Endothelial cell of umbilical vein (primary cell): Measurements from ENCODE around the gene DNAJC16. TPM values are rescaled to one million over a fixed set of nuclear protein-coding genes. Genes with fewer than 3 reads are reported as not detected.

Experiments
- BruUV-seq: library from RNA; stranded (reverse); fragments of 400-500 nt; replicated peaks from 2 replicates; lab custom pipeline; 2021; lab: Mats Ljungman, UMichigan
- CTCF ChIA-PET: fragments of 300-600, 350-600 bp; sonication (Branson Sonifier 250); formaldehyde crosslinking; loops from one replicate; lab custom pipeline; 2021; ENCODE audit warnings: antibody characterized with exemption, inconsistent platforms; lab: Charles Lee
- POLR2A ChIA-PET: fragments of 300-600, 350-600 bp; sonication (Branson Sonifier 250); formaldehyde crosslinking; loops from one replicate; lab custom pipeline; 2021; ENCODE audit warnings: antibody characterized with exemption, inconsistent platforms; lab: Charles Lee
- DNase-seq: peaks from one replicate; pipeline ENCODE4 v3.0.0-alpha.2; 2011; ENCODE audit warnings: low read depth, low spot score
- FAIRE-seq: peaks from 2 replicates; lab custom pipeline; 2011; peaks lifted over from hg19 to GRCh38; lab: Jason Lieb, UNC
- H2AFZ ChIP-seq: 2 replicates; pipeline ENCODE4 v1.6.0; 2012; ENCODE audit warnings: low read depth, low read length, control low read depth, inconsistent platforms
- H3K27ac ChIP-seq: 2 replicates; pipeline ENCODE4 v1.5.1; 2011; ENCODE audit warnings: low read depth, mild to moderate bottlenecking, control low read depth, low read length, moderate library complexity; ENCODE audit not compliant: insufficient read depth
- H3K27me3 ChIP-seq, 2 experiments: 2 replicates each; pipeline versions ENCODE4 v1.6.0 to v1.6.1; 2011; ENCODE audit warnings: low read length in 2 of 2, mixed read lengths in 1 of 2; ENCODE audit not compliant: control insufficient read depth in 2 of 2, insufficient read depth in 2 of 2
- H3K36me3 ChIP-seq, 2 experiments: 2 replicates in 1 of 2; 3 replicates in 1 of 2; pipeline ENCODE4 v1.5.1; 2011; ENCODE audit warnings: low read length in 2 of 2, mild to moderate bottlenecking in 1 of 2, moderate library complexity in 1 of 2; ENCODE audit not compliant: control insufficient read depth in 2 of 2, insufficient read depth in 2 of 2; ENCODE audit errors: extremely low read depth in 1 of 2
- H3K4me1 ChIP-seq: 3 replicates; pipeline ENCODE4 v1.5.1; 2011; ENCODE audit warnings: mild to moderate bottlenecking, low read length; ENCODE audit not compliant: control insufficient read depth, insufficient read depth; ENCODE audit errors: extremely low read depth
- H3K4me2 ChIP-seq: 2 replicates; pipeline ENCODE4 v1.6.1; 2011; ENCODE audit warnings: low read length, control low read depth, mixed read lengths; ENCODE audit not compliant: insufficient read depth
- H3K4me3 ChIP-seq, 3 experiments: fragments of 200-600 bp in 1 of 3; sonication (generic), shearing (Covaris generic) in 1 of 3; replicated peaks in 1 of 3; 2 replicates each; pipeline ENCODE4 v1.5.1; 2011 to 2016; ENCODE audit warnings: control low read depth in 3 of 3, low read length in 3 of 3, mild to moderate bottlenecking in 2 of 3, inconsistent platforms in 1 of 3, low read depth in 1 of 3, moderate library complexity in 1 of 3; ENCODE audit not compliant: insufficient read depth in 1 of 3
- H3K79me2 ChIP-seq: 2 replicates; pipeline ENCODE4 v1.6.0; 2012; ENCODE audit warnings: low read length, inconsistent platforms; ENCODE audit not compliant: control insufficient read depth, insufficient read depth
- H3K9ac ChIP-seq: replicated peaks from 2 replicates; pipeline ENCODE3; 2011; ENCODE audit warnings: low read length, control low read depth; ENCODE audit not compliant: insufficient read depth; ENCODE audit errors: extremely low read depth
- H3K9me1 ChIP-seq: replicated peaks from 3 replicates; pipeline ENCODE4 v1.6.0; 2011; ENCODE audit warnings: mild to moderate bottlenecking, low read length; ENCODE audit not compliant: control insufficient read depth, insufficient read depth; ENCODE audit errors: extremely low read depth
- H3K9me3 ChIP-seq: replicated peaks from 2 replicates; pipeline ENCODE4 v1.5.1; 2012; ENCODE audit warnings: low read length, inconsistent platforms; ENCODE audit not compliant: control insufficient read depth, insufficient read depth
- H4K20me1 ChIP-seq: replicated peaks from 2 replicates; pipeline ENCODE3; 2011; ENCODE audit warnings: mild to moderate bottlenecking, low read length; ENCODE audit not compliant: control insufficient read depth, insufficient read depth; ENCODE audit errors: extremely low read depth
- CTCF ChIP-seq, 2 donors: IDR thresholded peaks; 1 replicate in 1 of 2; 2 replicates in 1 of 2; pipeline ENCODE4 v1.5.1; 2011; ENCODE audit warnings: low read length in 2 of 2, mild to moderate bottlenecking in 2 of 2, moderate library complexity in 2 of 2, control low read depth in 1 of 2, inconsistent platforms in 1 of 2, low read depth in 1 of 2; ENCODE audit not compliant: insufficient read depth in 1 of 2; ENCODE audit errors: extremely low read depth in 1 of 2
- EZH2 ChIP-seq: IDR thresholded peaks from 2 replicates; pipeline ENCODE4 v1.6.1; 2012; ENCODE audit warnings: borderline replicate concordance, low read depth, mild to moderate bottlenecking, moderate library complexity, low read length, inconsistent platforms; ENCODE audit not compliant: severe bottlenecking
- FOS ChIP-seq: IDR thresholded peaks from 2 replicates; pipeline ENCODE4 v1.6.1; 2011; ENCODE audit warnings: mild to moderate bottlenecking, low read length, moderate library complexity, borderline replicate concordance; ENCODE audit not compliant: insufficient read depth
- GATA2 ChIP-seq: IDR thresholded peaks from 2 replicates; pipeline ENCODE4 v1.7.0; 2011; ENCODE audit warnings: low read depth, mild to moderate bottlenecking, moderate library complexity, mixed read lengths, low read length; ENCODE audit not compliant: insufficient read length, insufficient read depth
- JUN ChIP-seq: IDR thresholded peaks from 2 replicates; pipeline ENCODE4 v1.6.1; 2011; ENCODE audit warnings: borderline replicate concordance, low read depth; ENCODE audit not compliant: insufficient read length, insufficient read depth
- MAX ChIP-seq: IDR thresholded peaks from 2 replicates; pipeline ENCODE4 v1.6.1; 2011; ENCODE audit not compliant: insufficient read depth, insufficient read length
- MYC ChIP-seq: IDR thresholded peaks from one replicate; pipeline ENCODE4 v1.6.1; 2011; ENCODE audit warnings: mild to moderate bottlenecking, low read depth, low read length
- POLR2A ChIP-seq: IDR thresholded peaks from 2 replicates; pipeline ENCODE4 v1.6.1; 2012; ENCODE audit warnings: low read depth, mild to moderate bottlenecking, control low read depth, low read length
- POLR2AphosphoS5 ChIP-seq: IDR thresholded peaks from 2 replicates; pipeline ENCODE4 v1.6.1; 2012; ENCODE audit warnings: low read depth, mild to moderate bottlenecking, control low read depth, low read length, moderate library complexity; ENCODE audit not compliant: insufficient read depth
- dilution Hi-C: fragments of 300-500 bp; cut with MboI; formaldehyde crosslinking; loops from one replicate; pipeline ENCODE4 v1.15.0; 2019; ENCODE audit warnings: low sequenced_read_pairs; ENCODE audit not compliant: extremely low pct_ligation_motif_present
- intact Hi-C: fragments of 100-400 bp; cut with micrococcal nuclease; formaldehyde crosslinking; loops from one replicate; pipeline ENCODE4 v1.10.0; 2022
- polyA plus RNA-seq, 4 experiments: library from polyadenylated mRNA; depleted of rRNA in 3 of 4; stranded (reverse) in 3 of 4; unstranded in 1 of 4; fragments of >200 nt; gene quantifications; 2 replicates each; pipeline versions ENCODE4 v1.2.1 to v1.2.3, GENCODE V29; 2011 to 2012; ENCODE audit warnings: missing spikeins in 1 of 4
- total RNA-seq: library from RNA; stranded (reverse); gene quantifications from 2 replicates; pipeline ENCODE4 v1.2.3, GENCODE V29; 2021

The DNAJC16 gene
- total and polyA plus RNA-seq, 2 donors (not counting 3 experiments of a cell fraction or from before 2014, with no cell fraction given) = 8.0 to 21.4 TPM

- H3K9me3 ChIP-seq = no peaks in the 10 kb centered on the region
- TF ChIP-seq JUN (no peak), POLR2AphosphoS5 (peak; percentile 6)
- H3K4me2 ChIP-seq = peak overlapping the region; percentile 68
- BruUV-seq = no TSS peak
- POLR2A ChIA-PET = no interaction called here
- peaks cover 24% of the 10 kb centered on the region for H3K4me1 ChIP-seq
- H3K9ac ChIP-seq = peak overlapping the region; percentile 22
- H3K9me1 ChIP-seq = no peaks in the 10 kb centered on the region
- peaks cover 11% of the 10 kb centered on the region for H3K79me2 ChIP-seq
- CTCF ChIA-PET = no interaction called here
- H3K36me3 ChIP-seq = no peaks in the 10 kb centered on the region
- no peaks in the 10 kb centered on the region for H3K27me3 ChIP-seq
- H3K27ac ChIP-seq = peak overlapping the region; percentile 37
- dilution Hi-C loops (no loop called here), intact Hi-C loops (loop anchor here (1.0 to 10.0 kb wide), 4 partner anchors 78 to 319 kb away; partner anchors contain the start of genes DDI2 and SPEN)
- H4K20me1 ChIP-seq = no peaks in the 10 kb centered on the region
- FAIRE-seq (no peak), DNase-seq (no peak)
- H3K4me3 ChIP-seq = peak overlapping the region; percentile 50 to 88 (median 74)
- peak overlapping the region; percentile 96 for H2AFZ ChIP-seq
Observed at GRCh38 chr1:15525050-15526020, 1.3 kb upstream of the DNAJC16 start.

- peak overlapping the region; percentile 37 for H3K27ac ChIP-seq
- H3K9me1 ChIP-seq = no peaks in the 10 kb centered on the region
- TF ChIP-seq GATA2 (no peak), POLR2AphosphoS5 (no peak), MAX (no peak), MYC (no peak), EZH2 (no peak), JUN (no peak), POLR2A (no peak), FOS (no peak), CTCF (IDR thresholded peaks at IDR 0.05; ENCODE audit: extremely low read depth in 1 of 2, insufficient read depth in 1 of 2, low read depth in 1 of 2, low read length in 2 of 2) (no peak)
- no peaks in the 10 kb centered on the region for H4K20me1 ChIP-seq
- ChIA-PET CTCF (interaction anchor here (1.3 kb wide), 1 partner anchor 203 kb away, joined by 3 read pairs; no protein-coding TSS in a partner anchor), POLR2A (no interaction called here)
- H3K9me3 ChIP-seq = no peaks in the 10 kb centered on the region
- H3K79me2 ChIP-seq = peaks cover 11% of the 10 kb centered on the region
- dilution Hi-C loops = no loop called here
- intact Hi-C loops = loop anchor here (1.0 to 10.0 kb wide), 3 partner anchors 77 to 319 kb away; partner anchors contain the start of genes DDI2 and SPEN
- no peaks in the 10 kb centered on the region for H3K36me3 ChIP-seq
- DNase-seq (no peak), FAIRE-seq (no peak)
- peak overlapping the region; percentile 68 for H3K4me2 ChIP-seq
- peak overlapping the region; percentile 22 for H3K9ac ChIP-seq
- H2AFZ ChIP-seq = peak overlapping the region; percentile 96
- peaks cover 24% of the 10 kb centered on the region for H3K4me1 ChIP-seq
- no peaks in the 10 kb centered on the region for H3K27me3 ChIP-seq
- peak overlapping the region in 2 of 3 experiments; percentile 16 to 74 for H3K4me3 ChIP-seq
- BruUV-seq = no TSS peak
Observed at GRCh38 chr1:15526021-15526489, 593 bp upstream of the DNAJC16 start.
